DMS79 treated with DMSO at 0.1 percent for 48 hours (cell line): ENCODE data around the gene RAB8A.

Experiments used
- DNase-seq: peaks from one replicate; lab custom pipeline; 2025; lab: John Stamatoyannopoulos, UW

Gene RAB8A

GRCh38 chr19:16180611-16181010 lies 68.9 kb downstream of the RAB8A start:
- DNase-seq: no peak
